HG03175 (cell line): Measurements from ENCODE around the gene ARHGAP26.
A peak's percentile ranks its signal among the peaks of the same experiment; 100 is the strongest.

ENCODE experiments used
- ATAC-seq: cut with Tn5 transposase; IDR thresholded peaks from one replicate; pipeline ENCODE4 v1.9.1; 2021; ENCODE audit warnings: mild to moderate bottlenecking, moderate library complexity; ENCODE audit not compliant: unreplicated experiment

ARHGAP26 gene

GRCh38 chr5:143247134-143247815 is 477.1 kb downstream of the ARHGAP26 start:
- no peak for ATAC-seq

DNA sequence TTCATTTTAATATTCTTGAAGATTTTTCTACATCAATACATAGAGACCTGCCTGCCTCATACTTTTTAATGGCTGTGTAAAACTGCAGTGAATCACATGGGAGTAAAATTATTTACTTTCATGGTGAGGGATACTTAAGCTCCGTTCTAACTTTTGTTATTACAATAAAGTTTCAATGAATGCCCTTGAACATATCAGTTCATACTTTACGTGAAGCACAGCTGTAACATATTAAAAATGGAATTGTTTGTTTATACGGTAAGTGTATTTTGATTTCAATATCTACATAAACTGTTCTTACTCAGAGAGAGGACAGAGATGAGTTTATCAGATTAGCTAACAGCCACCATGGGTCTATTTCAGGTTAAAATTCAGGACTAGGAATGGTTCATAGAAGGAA is 478.2 kb downstream of the ARHGAP26 start:
- no peak for ATAC-seq

GRCh38 chr5:143248822-143249579 is 478.8 kb downstream of the ARHGAP26 start:
- no peak for ATAC-seq

DNA sequence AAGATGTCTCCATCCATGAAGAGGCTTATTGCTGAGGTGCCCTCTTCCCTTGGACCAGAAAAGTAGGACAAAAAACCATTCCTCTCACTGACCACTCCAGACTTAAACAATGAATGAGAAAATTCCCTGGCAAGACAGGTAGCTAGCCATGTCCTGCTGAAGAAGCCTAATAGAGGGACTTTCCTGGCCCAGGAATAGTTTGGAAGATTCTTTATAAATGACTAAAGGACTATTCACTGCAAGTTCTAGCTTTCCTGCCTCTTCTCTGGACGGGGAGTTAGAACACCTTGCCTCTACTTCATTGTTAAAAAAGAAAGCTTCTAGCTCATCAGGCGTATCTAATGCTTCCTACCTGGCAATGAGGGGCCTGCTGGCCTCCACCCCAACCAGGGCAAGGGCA is 479.7 kb downstream of the ARHGAP26 start:
- no peak for ATAC-seq

GRCh38 chr5:143251190-143251589 is 481.0 kb downstream of the ARHGAP26 start:
- peak; percentile 68 for ATAC-seq

DNA sequence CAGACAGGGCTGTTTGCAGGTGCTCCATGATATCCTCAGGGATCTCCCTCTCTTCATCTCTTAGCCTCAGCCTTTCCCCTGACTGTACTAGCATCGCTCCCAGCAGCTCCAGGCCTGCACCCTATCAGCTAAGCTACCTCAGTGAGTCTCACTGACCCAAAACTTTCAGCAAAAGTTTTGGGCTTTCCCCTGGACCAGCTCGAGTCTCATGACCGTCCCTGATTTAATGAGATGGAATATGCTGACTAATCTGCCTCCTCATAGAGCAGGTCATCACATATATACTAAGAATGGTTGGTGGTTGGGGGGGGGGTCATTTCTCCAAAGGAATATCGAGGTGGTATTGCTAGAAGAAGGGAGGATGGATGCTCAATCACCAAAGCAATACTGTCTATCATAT is 481.8 kb downstream of the ARHGAP26 start:
- ATAC-seq = no peak

GRCh38 chr5:143254819-143255218 is 484.6 kb downstream of the ARHGAP26 start:
- ATAC-seq = no peak

GRCh38 chr5:143258559-143259253 is 488.5 kb downstream of the ARHGAP26 start:
- ATAC-seq = no peak

DNA sequence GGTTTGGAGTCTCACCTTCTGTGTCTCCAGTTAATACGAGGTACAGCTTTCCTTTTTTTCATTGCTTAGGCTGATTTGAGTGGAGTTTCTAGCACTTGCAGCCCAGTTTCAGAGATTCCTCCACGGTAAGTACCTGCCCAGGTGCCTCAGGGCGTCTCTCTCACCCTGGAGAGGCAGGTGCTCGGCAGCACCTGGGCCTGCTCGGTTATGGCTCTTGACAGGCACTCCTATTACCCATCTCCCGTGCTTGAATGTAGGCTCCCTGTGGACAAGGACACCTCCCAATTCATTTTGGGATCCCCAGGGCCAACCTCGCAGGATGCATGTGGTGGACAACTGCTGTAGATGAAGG is 489.1 kb downstream of the ARHGAP26 start:
- ATAC-seq = no peak

DNA sequence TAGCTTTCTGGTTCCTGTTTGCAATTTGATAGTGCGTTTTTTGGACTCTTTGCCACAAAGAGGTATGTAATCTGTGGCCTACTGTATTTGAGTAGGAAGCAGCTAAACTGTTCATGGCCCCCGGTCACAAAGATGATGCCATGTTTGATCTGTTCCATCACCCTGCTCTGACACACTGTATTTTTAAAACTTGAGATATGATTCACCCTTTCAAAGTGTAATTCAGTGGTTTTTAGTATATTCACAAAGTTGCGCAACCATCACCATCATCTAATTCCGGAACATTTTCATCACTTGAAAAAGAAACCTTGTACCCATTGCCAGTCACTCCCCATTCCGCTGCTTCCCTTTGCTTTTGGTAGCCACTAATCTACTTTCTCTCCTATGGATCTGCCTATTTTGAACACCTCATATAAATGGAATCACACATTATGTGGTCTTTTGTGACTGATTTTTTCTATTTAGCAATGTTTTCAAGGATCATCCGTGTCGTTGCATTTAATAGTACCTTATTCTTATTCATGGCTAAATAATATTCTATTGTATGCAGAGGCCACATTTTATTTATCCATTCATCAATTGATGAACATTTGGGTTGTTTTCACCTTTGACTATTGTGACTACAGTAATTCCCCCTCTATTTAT is 491.7 kb downstream of the ARHGAP26 start:
- ATAC-seq = no peak

- peak; percentile 48 for ATAC-seq
Measured at GRCh38 chr5:143262393-143263174, 492.4 kb downstream of the ARHGAP26 start.

GRCh38 chr5:143263272-143263810 is 493.2 kb downstream of the ARHGAP26 start:
- ATAC-seq = no peak

- no peak for ATAC-seq
Measured at GRCh38 chr5:143265995-143266394, 495.8 kb downstream of the ARHGAP26 start.

- ATAC-seq = no peak
Measured at GRCh38 chr5:143267186-143267585, 497.0 kb downstream of the ARHGAP26 start.

GRCh38 chr5:143268388-143268787 is 498.2 kb downstream of the ARHGAP26 start:
- no peak for ATAC-seq

GRCh38 chr5:143271431-143271830 is 501.3 kb downstream of the ARHGAP26 start:
- peak; percentile 59 for ATAC-seq

GRCh38 chr5:143274952-143275351 is 504.8 kb downstream of the ARHGAP26 start:
- ATAC-seq = no peak

GRCh38 chr5:143275512-143276363 is 505.6 kb downstream of the ARHGAP26 start:
- no peak for ATAC-seq

DNA sequence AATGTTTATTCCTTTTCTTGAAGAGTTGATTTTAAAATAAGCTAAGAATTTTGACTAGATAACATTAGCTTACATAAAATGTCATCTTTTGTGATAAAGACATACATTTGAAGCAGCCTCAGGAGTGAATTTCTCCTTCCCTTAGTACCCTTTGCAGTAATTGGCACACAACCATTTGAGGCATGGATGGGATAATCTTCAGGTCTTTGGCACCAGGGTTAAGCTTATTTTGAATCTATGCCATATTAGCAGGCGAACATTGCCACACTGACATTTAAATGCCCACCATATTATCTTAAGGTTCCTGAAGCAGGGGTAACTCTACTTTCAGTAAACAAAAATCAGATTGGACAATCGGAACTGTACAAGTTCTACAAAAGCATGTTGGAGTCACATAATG is 507.4 kb downstream of the ARHGAP26 start:
- no peak for ATAC-seq
